Measurements from ENCODE around the gene TMEM59L. TPM values are rescaled to one million over a fixed set of nuclear protein-coding genes. Genes with fewer than 3 reads are reported as not detected.

TMEM59L gene
- total and polyA plus RNA-seq, 2 of the 13 experiments (the other 11 are each of a cell fraction or from before 2014, with no cell fraction given): 0.97 to 5.5 TPM

GRCh38 chr19:18648973-18649315 lies 36.3 kb downstream of the TMEM59L start:
- Histone ChIP-seq H3K27me3 (ENCODE audit: control insufficient read depth in 1 of 2, insufficient read depth in 2 of 2, low read length in 2 of 2) (no peaks in the 10 kb centered on the region), H3K79me2 (ENCODE audit: insufficient read depth, low read length) (peaks cover 4% of the 10 kb centered on the region), H3K4me3 (replicated peaks in 1 of 3; ENCODE audit: insufficient read depth in 1 of 3, low read depth in 2 of 3, low read length in 3 of 3) (no peak overlapping the region), H3K4me1 (ENCODE audit: insufficient read depth, low read length) (peaks cover 10% of the 10 kb centered on the region; the same call in 1 of the 2 replicates), H3K4me2 (ENCODE audit: low read depth, low read length) (no peak overlapping the region), H3K9ac (ENCODE audit: insufficient read depth, low read depth, low read length) (no peak overlapping the region), H4K20me1 (ENCODE audit: insufficient read depth, low read length) (no peaks in the 10 kb centered on the region), H3K9me3 (ENCODE audit: low read length) (no peaks in the 10 kb centered on the region), H2AFZ (ENCODE audit: low read length) (no peak overlapping the region), H3K36me3 (replicated peaks in 1 of 2; ENCODE audit: control insufficient read depth in 1 of 2, insufficient read depth in 2 of 2, low read length in 2 of 2) (no peaks in the 10 kb centered on the region; a peak in 1 of 5 replicates), H3K27ac (ENCODE audit: extremely low read length, insufficient read depth, low read length) (no peak overlapping the region)
- intact Hi-C loops (cut with micrococcal nuclease; ENCODE audit: unreplicated experiment): no loop called here
- BruUV-seq (replicated peaks): no TSS peak
- in situ Hi-C loops (cut with HindIII; ENCODE audit: extremely low pct_ligation_motif_present, low pct_unique_long_range_greater_than_20kb): no loop called here
- TF ChIP-seq MEIS1 (CRISPR knock-in tag; IDR thresholded peaks at IDR 0.05; ENCODE audit: borderline replicate concordance) (no peak), ZNF20 (CRISPR knock-in tag; IDR thresholded peaks at IDR 0.05) (no peak), RXRA (CRISPR knock-in tag; IDR thresholded peaks at IDR 0.05) (no peak), ZNF256 (CRISPR knock-in tag; conservative IDR thresholded peaks at IDR 0.05) (no peak), ZNF720 (CRISPR knock-in tag; IDR thresholded peaks at IDR 0.05) (no peak), HNRNPUL1 (IDR thresholded peaks at IDR 0.05; ENCODE audit: low read depth, low read length) (no peak), PRMT3 (CRISPR knock-in tag; IDR thresholded peaks at IDR 0.05; ENCODE audit: borderline replicate concordance, low read depth) (no peak), TEAD3 (CRISPR knock-in tag; optimal IDR thresholded peaks at IDR 0.05; ENCODE audit: borderline replicate concordance) (no peak), SMAD9 (CRISPR knock-in tag; IDR thresholded peaks at IDR 0.05) (no peak), TSC22D2 (CRISPR knock-in tag; IDR thresholded peaks at IDR 0.05; ENCODE audit: borderline replicate concordance) (no peak), DR1 (CRISPR knock-in tag; IDR thresholded peaks at IDR 0.05) (no peak), ZFP37 (CRISPR knock-in tag; IDR thresholded peaks at IDR 0.05; ENCODE audit: borderline replicate concordance) (no peak)
- TF ChIP-seq, protein P1, sequence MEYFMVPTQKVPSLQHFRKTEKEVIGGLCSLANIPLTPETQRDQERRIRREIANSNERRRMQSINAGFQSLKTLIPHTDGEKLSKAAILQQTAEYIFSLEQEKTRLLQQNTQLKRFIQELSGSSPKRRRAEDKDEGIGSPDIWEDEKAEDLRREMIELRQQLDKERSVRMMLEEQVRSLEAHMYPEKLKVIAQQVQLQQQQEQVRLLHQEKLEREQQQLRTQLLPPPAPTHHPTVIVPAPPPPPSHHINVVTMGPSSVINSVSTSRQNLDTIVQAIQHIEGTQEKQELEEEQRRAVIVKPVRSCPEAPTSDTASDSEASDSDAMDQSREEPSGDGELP (IDR thresholded peaks at IDR 0.05; ENCODE audit: borderline replicate concordance, low read depth): no peak
- POLR2A ChIA-PET: no interaction called here
- 98% methylated on average over 13 of the region's 13 CpGs for WGBS (ENCODE audit: low lambda C conversion rate)
- ATAC-seq (no peak), DNase-seq (ENCODE audit: low spot score) (no peak), FAIRE-seq (no peak)
- CTCF ChIA-PET (ENCODE audit: low intra/inter-chr PET ratio, low total read pairs): no interaction called here
